GM12878 (cell line): ENCODE measurements around the gene ZNF324. TPM values are rescaled to one million over a fixed set of nuclear protein-coding genes. Genes with fewer than 3 reads are reported as not detected.
A peak's percentile ranks its signal among the peaks of the same experiment; 100 is the strongest.

ENCODE experiments used
- BACH1 ChIP-seq: fragments of 450-650 bp; IDR thresholded peaks from 2 replicates; pipeline ENCODE4 v1.6.1; 2017; ENCODE audit warnings: mild to moderate bottlenecking, borderline replicate concordance
- HCFC1 ChIP-seq: fragments of 150-350 bp; IDR thresholded peaks from 2 replicates; pipeline ENCODE4 v1.6.1; 2014; ENCODE audit warnings: low read length
- IKZF2 ChIP-seq, 2 experiments: fragments of 450-650 bp; IDR thresholded peaks; 2 replicates each; pipeline ENCODE4 v1.6.1; 2017; ENCODE audit warnings: mild to moderate bottlenecking in 2 of 2, moderate library complexity in 2 of 2
- JUND ChIP-seq: IDR thresholded peaks from 2 replicates; pipeline ENCODE4 v1.6.1; 2012; ENCODE audit warnings: low read depth, mild to moderate bottlenecking, low read length, improper control_type of control experiment, moderate library complexity
- KDM1A ChIP-seq: fragments of 200-600 bp; sonication (generic); IDR thresholded peaks from 2 replicates; pipeline ENCODE4 v1.6.1; 2016; ENCODE audit warnings: borderline replicate concordance
- MYC ChIP-seq: IDR thresholded peaks from 2 replicates; pipeline ENCODE4 v1.6.1; 2011; ENCODE audit warnings: mild to moderate bottlenecking, low read length, moderate library complexity, inconsistent platforms; ENCODE audit not compliant: insufficient read depth, insufficient replicate concordance, insufficient read length, severe bottlenecking
- NRF1 ChIP-seq: conservative IDR thresholded peaks from 2 replicates; pipeline ENCODE4 v1.6.1; 2011; ENCODE audit warnings: mild to moderate bottlenecking, low read depth, low read length, improper control_type of control experiment
- SPI1 ChIP-seq: IDR thresholded peaks from 2 replicates; pipeline ENCODE4 v1.6.1; 2011; ENCODE audit warnings: low read depth, mild to moderate bottlenecking, low read length, moderate library complexity, borderline replicate concordance; ENCODE audit not compliant: insufficient read depth
- SREBF1 ChIP-seq: IDR thresholded peaks from 2 replicates; pipeline ENCODE4 v1.6.1; 2012; ENCODE audit warnings: mild to moderate bottlenecking, low read length
- YBX1 ChIP-seq: fragments of 450-650 bp; IDR thresholded peaks from 2 replicates; pipeline ENCODE4 v1.6.1; 2016; ENCODE audit warnings: antibody characterized with exemption
- ZBED1 ChIP-seq: IDR thresholded peaks from 2 replicates; pipeline ENCODE4 v1.6.1; 2016; ENCODE audit warnings: borderline replicate concordance
- ZNF274 ChIP-seq: IDR thresholded peaks from one replicate; pipeline ENCODE4 v1.8.0; 2011; ENCODE audit not compliant: insufficient read length, insufficient read depth
- ZZZ3 ChIP-seq: IDR thresholded peaks from 2 replicates; pipeline ENCODE4 v1.6.1; 2011; ENCODE audit warnings: low read depth; ENCODE audit not compliant: control insufficient read depth, insufficient read length
- polyA plus RNA-seq, 11 experiments: library from polyadenylated mRNA; depleted of rRNA in 4 of 11; unstranded in 6 of 11; stranded (reverse) in 5 of 11; fragments of >200 nt; fragmentation: Nextera tagmentation in 4 of 11; fragmentation: Illumina TruSeq in 1 of 11; extraction: Ambion mirVana in 4 of 11; extraction: Trizol in 1 of 11; gene quantifications; 1 replicate in 1 of 11; 2 replicates in 10 of 11; pipeline versions ENCODE4 v1.2.1 to v1.2.3, GENCODE V29; 2011 to 2016; ENCODE audit warnings: inconsistent platforms in 2 of 11, missing spikeins in 2 of 11, low read depth in 1 of 11
- total RNA-seq, 4 experiments: library from RNA; depleted of rRNA in 3 of 4; stranded (reverse); fragments of >200 nt in 3 of 4; fragmentation: Illumina TruSeq in 1 of 4; extraction: Trizol in 1 of 4; gene quantifications; 2 replicates each; pipeline versions ENCODE4 v1.2.1 to v1.2.3, GENCODE V29; 2013 to 2021
- TF ChIP-seq, protein P1 (sequence below): fragments of 450-650 bp; IDR thresholded peaks from 2 replicates; pipeline ENCODE4 v1.6.1; 2017; ENCODE audit warnings: mild to moderate bottlenecking, moderate library complexity
- TF ChIP-seq, protein P2 (sequence below): fragments of 450-650 bp; IDR thresholded peaks from 2 replicates; pipeline ENCODE4 v1.6.1; 2016; ENCODE audit warnings: mild to moderate bottlenecking
- TF ChIP-seq, protein P3 (sequence below): IDR thresholded peaks from 2 replicates; pipeline ENCODE4 v1.6.1; 2011; ENCODE audit warnings: low read depth, low read length, improper control_type of control experiment, borderline replicate concordance
- TF ChIP-seq, protein P4 (sequence below): fragments of 450-650 bp; IDR thresholded peaks from 2 replicates; pipeline ENCODE4 v1.6.1; 2016; ENCODE audit warnings: mild to moderate bottlenecking
- TF ChIP-seq, protein P5 (sequence below): IDR thresholded peaks from 2 replicates; pipeline ENCODE4 v1.6.1; 2011; ENCODE audit warnings: borderline replicate concordance, low read depth, mild to moderate bottlenecking, moderate library complexity, low read length; ENCODE audit not compliant: insufficient read depth, poor library complexity, severe bottlenecking

The ZNF324 gene
- total and polyA plus RNA-seq, 10 of the 15 experiments (the other 5 are each of a cell fraction or from before 2014, with no cell fraction given) = 0.71 to 13.9 (median 7.0) TPM

DNA sequence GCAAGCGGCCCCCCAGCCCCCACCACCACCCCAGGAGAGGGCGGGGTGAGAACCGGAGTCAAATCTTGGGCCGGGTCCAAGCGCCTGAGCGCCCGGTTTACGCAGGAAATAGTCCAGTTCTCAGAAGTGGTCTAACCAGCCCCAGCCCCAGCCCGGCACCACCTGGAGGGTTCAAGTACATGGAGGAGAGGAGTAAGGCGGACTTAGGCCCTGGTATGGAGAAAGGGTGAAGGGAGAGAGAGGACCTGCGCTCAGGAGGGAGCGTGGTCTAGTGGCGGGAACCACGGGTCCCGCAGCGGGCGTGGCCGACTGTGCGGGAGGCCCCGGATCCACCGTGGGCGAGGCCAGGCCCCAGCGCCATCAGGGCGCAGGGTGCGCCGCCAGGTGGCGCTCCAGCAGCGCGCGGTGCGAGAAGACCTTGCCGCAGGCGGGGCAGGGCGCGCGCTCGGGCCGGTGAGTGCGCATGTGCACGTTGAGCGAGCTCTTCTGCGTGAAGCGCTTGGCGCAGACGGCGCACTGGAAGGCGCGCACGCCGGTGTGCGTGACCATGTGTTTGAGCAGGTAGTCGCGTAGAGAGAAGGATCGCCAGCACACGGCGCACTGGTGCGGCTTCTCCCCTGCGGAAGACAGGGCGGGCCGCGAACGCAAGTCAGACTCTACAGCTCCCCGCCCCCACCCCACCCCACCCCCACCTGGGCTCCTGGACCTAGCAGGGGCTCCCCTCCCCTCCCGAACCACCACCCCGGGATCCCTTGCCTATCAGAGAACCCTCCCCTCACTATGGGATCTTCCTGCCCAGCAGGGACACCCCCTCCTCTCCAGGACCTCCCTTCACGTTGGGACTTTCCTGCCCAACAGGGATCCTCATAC, 47.0 kb downstream of the ZNF324 start (continued):
- TF ChIP-seq MYC (peak; percentile 76), SREBF1 (no peak), JUND (no peak), ZZZ3 (no peak), ZBED1 (no peak), BACH1 (peak; percentile 89), KDM1A (no peak), YBX1 (no peak), NRF1 (peak; percentile 81), HCFC1 (0 out of 2 replicates have a peak, but pooled peaks have one; percentile 35), SPI1 (no peak), IKZF2 (IDR thresholded peaks at IDR 0.05) (no peak), ZNF274 (no peak)
- TF ChIP-seq, protein P1, sequence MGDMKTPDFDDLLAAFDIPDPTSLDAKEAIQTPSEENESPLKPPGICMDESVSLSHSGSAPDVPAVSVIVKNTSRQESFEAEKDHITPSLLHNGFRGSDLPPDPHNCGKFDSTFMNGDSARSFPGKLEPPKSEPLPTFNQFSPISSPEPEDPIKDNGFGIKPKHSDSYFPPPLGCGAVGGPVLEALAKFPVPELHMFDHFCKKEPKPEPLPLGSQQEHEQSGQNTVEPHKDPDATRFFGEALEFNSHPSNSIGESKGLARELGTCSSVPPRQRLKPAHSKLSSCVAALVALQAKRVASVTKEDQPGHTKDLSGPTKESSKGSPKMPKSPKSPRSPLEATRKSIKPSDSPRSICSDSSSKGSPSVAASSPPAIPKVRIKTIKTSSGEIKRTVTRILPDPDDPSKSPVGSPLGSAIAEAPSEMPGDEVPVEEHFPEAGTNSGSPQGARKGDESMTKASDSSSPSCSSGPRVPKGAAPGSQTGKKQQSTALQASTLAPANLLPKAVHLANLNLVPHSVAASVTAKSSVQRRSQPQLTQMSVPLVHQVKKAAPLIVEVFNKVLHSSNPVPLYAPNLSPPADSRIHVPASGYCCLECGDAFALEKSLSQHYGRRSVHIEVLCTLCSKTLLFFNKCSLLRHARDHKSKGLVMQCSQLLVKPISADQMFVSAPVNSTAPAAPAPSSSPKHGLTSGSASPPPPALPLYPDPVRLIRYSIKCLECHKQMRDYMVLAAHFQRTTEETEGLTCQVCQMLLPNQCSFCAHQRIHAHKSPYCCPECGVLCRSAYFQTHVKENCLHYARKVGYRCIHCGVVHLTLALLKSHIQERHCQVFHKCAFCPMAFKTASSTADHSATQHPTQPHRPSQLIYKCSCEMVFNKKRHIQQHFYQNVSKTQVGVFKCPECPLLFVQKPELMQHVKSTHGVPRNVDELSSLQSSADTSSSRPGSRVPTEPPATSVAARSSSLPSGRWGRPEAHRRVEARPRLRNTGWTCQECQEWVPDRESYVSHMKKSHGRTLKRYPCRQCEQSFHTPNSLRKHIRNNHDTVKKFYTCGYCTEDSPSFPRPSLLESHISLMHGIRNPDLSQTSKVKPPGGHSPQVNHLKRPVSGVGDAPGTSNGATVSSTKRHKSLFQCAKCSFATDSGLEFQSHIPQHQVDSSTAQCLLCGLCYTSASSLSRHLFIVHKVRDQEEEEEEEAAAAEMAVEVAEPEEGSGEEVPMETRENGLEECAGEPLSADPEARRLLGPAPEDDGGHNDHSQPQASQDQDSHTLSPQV = peak; percentile 93
- TF ChIP-seq, protein P2, sequence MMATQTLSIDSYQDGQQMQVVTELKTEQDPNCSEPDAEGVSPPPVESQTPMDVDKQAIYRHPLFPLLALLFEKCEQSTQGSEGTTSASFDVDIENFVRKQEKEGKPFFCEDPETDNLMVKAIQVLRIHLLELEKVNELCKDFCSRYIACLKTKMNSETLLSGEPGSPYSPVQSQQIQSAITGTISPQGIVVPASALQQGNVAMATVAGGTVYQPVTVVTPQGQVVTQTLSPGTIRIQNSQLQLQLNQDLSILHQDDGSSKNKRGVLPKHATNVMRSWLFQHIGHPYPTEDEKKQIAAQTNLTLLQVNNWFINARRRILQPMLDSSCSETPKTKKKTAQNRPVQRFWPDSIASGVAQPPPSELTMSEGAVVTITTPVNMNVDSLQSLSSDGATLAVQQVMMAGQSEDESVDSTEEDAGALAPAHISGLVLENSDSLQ = no peak
- TF ChIP-seq, protein P3, sequence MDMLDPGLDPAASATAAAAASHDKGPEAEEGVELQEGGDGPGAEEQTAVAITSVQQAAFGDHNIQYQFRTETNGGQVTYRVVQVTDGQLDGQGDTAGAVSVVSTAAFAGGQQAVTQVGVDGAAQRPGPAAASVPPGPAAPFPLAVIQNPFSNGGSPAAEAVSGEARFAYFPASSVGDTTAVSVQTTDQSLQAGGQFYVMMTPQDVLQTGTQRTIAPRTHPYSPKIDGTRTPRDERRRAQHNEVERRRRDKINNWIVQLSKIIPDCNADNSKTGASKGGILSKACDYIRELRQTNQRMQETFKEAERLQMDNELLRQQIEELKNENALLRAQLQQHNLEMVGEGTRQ = no peak
- TF ChIP-seq, protein P4, sequence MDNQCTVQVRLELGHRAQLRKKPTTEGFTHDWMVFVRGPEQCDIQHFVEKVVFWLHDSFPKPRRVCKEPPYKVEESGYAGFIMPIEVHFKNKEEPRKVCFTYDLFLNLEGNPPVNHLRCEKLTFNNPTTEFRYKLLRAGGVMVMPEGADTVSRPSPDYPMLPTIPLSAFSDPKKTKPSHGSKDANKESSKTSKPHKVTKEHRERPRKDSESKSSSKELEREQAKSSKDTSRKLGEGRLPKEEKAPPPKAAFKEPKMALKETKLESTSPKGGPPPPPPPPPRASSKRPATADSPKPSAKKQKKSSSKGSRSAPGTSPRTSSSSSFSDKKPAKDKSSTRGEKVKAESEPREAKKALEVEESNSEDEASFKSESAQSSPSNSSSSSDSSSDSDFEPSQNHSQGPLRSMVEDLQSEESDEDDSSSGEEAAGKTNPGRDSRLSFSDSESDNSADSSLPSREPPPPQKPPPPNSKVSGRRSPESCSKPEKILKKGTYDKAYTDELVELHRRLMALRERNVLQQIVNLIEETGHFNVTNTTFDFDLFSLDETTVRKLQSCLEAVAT = 0 out of 2 replicates have a peak, but pooled peaks have one; percentile 21
- TF ChIP-seq, protein P5, sequence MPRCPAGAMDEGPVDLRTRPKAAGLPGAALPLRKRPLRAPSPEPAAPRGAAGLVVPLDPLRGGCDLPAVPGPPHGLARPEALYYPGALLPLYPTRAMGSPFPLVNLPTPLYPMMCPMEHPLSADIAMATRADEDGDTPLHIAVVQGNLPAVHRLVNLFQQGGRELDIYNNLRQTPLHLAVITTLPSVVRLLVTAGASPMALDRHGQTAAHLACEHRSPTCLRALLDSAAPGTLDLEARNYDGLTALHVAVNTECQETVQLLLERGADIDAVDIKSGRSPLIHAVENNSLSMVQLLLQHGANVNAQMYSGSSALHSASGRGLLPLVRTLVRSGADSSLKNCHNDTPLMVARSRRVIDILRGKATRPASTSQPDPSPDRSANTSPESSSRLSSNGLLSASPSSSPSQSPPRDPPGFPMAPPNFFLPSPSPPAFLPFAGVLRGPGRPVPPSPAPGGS = no peak
